NCI-H748 (cell line): ENCODE data around the gene SPPL3.
"Not testable (repeated sequence)": the region's sequence is repeated elsewhere in the genome, so short reads cannot be mapped to it uniquely, and the experiment has no call there.

Experiments used
- DNase-seq: peaks from one replicate; lab custom pipeline; 2025; ENCODE audit not compliant: unreplicated experiment; lab: John Stamatoyannopoulos, UW

Gene SPPL3

GRCh38 chr12:120821878-120822277 is 82.3 kb downstream of the SPPL3 start:
- no peak for DNase-seq

- no peak for DNase-seq
Observed at GRCh38 chr12:120820884-120821510, 83.2 kb downstream of the SPPL3 start.

DNA sequence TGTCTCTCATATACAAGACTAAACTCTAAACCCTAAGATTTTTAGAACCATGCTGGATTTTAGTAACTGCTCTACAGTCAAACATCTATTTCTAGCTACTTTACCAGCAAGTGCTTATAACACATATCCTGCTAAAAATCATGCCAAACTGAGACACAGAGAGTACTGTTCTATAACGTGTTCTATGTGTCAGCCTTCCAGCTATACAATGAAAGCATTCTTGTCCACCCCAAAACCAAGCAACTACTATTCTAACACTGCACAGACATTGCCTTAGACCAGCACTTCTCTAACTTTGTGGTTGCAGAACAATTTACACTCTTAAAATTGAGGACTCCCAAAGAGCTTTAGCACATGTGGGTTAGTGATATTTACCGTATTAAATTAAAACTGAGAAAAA is 85.7 kb downstream of the SPPL3 start:
- DNase-seq = no peak

DNA sequence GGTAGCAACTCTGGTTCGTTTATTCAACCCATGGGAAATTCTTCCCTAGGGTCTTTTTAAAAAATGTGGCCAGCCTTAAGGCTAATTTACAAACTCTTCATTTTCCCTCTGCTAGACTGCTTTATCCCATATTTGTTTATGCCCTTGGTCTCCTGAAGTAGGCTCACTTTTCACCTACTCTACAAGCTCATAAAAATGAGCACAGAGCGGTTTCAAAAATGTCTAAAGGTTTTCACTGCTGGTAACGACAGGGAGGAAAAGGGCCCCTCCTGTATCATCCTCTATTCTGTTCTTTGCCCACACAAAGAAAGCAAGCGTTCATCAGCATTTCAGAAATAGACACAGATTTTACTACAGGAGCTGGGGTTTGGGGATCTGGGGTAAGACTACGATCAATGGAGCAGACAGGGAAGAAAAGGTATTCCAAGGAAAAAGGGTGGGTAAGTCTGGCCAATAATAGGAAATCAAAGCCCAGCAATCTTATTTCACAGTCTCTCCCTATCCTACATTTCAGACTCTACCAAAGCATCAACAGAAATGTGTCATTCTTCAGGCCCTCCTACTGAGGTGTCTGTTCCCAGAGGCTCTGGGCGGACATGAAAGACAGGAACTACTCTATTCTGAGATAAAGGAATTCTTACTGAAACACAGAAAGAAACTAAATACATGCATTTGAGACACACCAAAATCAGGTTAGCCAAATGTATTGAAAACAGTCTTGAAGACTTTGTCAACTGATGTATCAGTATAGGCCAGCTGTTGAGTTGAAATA is 86.4 kb downstream of the SPPL3 start:
- DNase-seq = no peak

DNA sequence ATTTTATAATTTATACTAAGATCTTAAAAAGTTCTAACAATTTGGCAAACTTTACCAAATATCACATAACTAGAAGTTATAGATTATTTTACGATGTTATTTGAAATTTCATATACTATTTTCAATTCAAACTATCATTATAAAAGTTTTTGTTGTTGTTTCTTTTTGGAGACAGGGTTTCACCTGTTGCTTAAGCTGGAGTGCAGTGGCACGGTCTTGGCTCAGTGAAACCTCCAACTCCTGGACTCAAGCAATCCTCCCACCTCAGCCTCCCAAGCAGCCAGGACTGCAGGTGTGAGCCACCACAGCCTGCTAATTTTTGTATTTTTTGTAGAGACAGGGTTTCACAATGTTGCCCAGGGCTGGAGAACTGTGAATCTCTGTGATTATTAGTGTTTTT is 87.8 kb downstream of the SPPL3 start:
- no peak for DNase-seq

GRCh38 chr12:120814903-120815429 is 89.2 kb downstream of the SPPL3 start:
- DNase-seq = no peak

GRCh38 chr12:120814203-120814902 is 89.8 kb downstream of the SPPL3 start:
- DNase-seq = no peak

DNA sequence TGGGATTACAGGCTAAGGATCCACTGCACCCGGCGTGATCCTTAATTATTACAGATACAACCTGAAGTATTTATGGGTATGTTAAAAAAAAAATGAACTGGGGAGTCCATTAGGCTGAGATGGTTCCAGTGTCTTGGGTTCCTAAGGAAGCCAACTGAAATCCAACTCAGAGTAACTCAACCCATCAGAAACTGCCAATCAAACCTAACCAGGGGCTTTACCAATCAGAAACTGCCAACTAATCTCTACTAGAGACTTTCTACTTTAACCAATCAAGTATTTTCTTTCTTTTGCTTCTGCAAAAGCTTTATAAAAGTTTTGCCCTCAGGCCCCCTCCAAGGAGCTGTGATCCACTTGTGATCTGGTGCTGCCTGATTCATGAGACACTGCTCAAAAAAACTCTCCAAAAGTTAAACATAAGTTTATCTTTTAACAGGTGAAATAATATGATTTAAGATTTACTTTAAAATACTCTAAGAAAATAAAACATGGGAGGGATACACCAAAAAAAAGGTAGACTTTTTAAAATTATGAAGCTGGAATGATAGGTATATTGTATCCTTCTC is 90.5 kb downstream of the SPPL3 start:
- DNase-seq = no peak

- DNase-seq = no peak
Observed at GRCh38 chr12:120810021-120810420, 94.1 kb downstream of the SPPL3 start.

- no peak for DNase-seq
Observed at GRCh38 chr12:120804428-120804827, 99.7 kb downstream of the SPPL3 start.

DNA sequence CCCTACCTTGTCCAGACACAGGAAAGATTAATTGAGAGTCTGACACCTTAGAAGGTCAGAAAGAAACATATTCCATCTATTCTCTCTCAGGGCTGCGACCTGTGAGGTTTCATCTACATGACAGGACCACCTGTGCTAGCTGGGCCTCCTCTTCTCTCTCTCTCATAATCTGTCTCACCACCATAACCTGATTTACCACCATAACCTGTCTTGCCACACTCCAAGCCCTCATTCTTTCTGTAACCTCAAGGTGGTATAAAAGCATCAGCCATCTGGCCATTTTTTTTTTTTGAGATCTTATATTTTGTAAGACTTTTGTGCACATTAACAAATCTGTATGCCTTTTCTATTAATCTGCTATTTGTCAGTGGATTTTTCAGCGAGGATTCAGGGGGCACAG is 103.0 kb downstream of the SPPL3 start:
- DNase-seq = no peak

GRCh38 chr12:120800665-120801064 is 103.5 kb downstream of the SPPL3 start:
- DNase-seq = no peak

DNA sequence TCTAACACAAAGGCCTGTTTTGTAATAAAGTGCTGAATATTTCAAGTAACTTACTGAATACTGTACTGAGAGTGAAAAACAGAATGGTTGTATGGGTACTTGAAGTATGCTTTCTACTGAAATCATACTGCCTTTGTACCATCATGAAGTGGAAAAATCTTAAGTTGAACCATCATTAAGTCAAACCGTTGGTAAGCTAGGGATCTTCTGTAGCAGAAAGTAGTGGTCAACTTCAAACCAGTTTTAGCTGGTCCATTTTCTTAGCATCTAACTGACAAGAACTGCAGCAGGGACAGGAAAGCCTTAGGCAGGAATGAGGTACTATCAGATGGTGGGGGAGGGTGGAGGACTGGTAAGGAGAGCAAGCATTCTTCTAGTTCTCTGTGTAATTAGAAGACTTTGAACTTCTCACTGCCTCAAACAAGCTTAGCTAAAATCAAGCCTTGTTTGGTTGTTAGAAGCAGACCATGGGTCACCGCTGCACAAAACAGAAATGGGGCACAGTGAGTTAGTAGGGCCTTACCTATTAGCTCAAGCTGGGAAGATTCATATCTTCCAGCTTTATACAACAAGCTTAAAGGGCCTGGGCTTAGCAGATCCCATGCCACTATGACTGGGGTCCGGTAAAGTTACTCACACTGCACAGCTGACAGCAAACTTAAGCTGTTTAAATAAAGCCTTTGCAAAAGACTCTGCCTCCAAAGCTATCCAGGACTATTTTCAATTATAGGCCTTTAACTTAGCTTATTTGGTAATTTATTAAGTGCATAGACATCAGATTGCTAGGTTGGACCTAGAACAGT is 104.7 kb downstream of the SPPL3 start:
- DNase-seq = no peak

DNA sequence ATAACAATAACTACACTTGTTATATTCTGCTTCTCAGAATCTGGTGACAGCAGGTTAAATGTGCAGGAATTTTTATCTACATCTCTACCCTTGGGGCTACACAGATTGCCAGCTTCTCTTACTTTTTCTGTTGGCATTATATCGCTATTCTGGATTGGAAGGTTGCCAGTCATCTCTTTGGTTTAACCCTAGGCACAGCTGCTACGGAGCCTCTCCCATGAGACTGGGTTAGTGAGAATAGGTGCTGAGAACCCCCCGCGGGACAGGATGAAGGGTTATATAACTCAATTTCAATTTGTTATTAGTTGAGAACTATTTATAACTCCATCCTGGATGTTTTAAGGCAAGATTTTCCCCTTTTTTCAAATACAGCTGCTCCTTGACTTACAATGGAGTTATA is 105.5 kb downstream of the SPPL3 start:
- no peak for DNase-seq

DNA sequence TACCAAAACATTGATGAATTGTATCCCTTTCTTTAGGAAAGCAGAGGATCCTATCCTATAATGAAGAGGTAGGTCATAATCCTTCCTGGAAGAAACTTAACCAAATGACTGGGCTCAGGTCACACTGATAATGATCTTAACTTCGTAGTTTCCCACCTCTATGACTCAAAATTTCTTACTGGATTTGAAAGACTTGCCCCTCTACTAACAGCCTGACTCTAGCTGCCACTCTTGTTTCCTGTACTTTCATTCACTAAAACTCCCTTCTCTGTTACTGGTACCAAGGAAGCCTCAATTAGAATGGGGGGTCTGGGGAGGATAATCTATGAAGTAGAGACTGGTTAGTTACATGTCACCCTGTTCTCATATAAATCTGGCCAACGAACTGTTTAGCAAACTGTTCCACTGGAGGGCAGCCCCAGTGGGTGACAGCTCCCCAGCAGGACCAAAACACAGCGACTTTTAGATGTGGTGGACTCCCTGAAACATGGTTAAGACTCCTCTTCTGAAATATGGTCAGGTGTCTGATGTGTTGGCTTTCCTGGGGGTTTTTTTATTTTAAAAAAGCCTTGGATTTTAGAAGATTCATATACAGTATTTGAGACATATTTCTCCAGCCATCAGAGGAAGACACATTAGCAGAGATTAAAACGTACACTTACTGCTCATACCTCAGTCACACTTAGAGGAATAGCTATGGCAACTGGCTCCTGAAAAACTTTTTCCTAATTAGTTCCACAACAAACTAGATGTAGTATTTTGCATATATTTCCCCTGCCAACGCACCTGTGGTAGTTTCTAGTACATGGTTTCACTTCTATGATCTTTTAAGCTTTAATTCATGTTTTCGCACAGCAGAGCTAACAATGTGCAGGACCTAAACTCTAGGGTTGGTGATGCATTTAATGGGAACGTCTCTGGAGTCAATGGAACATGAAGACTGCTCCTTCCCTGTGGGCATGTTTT is 106.2 kb downstream of the SPPL3 start:
- DNase-seq = no peak

- DNase-seq = no peak
Observed at GRCh38 chr12:120795441-120796178, 108.5 kb downstream of the SPPL3 start.

DNA sequence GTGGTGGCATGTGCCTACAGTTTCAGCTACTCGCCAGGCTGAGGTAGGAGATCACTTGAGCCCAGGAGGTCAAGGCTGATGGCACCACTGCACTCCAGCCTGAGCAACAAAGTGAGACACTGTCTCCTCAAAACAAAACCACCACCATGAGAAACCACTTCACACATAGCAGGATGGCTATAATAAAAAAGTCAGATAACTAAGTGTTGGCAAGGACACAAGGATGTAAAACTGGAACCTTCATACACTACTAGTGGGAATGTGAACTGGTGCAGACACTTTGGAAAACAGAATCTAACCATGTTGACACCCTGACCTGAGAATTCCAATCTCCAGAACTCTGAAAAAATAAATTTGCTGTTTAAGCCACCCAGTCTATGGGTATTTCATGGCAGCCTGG is 110.8 kb downstream of the SPPL3 start:
- DNase-seq = no peak

GRCh38 chr12:120792456-120792855 is 111.7 kb downstream of the SPPL3 start:
- not testable (repeated sequence) for DNase-seq

GRCh38 chr12:120791669-120792176 is 112.4 kb downstream of the SPPL3 start:
- no peak for DNase-seq
